Measurements from ENCODE around the gene PADI6. TPM values are rescaled to one million over a fixed set of nuclear protein-coding genes. Genes with fewer than 3 reads are reported as not detected.

Gene PADI6
- total and polyA plus RNA-seq, 8 donors: not detected

DNA sequence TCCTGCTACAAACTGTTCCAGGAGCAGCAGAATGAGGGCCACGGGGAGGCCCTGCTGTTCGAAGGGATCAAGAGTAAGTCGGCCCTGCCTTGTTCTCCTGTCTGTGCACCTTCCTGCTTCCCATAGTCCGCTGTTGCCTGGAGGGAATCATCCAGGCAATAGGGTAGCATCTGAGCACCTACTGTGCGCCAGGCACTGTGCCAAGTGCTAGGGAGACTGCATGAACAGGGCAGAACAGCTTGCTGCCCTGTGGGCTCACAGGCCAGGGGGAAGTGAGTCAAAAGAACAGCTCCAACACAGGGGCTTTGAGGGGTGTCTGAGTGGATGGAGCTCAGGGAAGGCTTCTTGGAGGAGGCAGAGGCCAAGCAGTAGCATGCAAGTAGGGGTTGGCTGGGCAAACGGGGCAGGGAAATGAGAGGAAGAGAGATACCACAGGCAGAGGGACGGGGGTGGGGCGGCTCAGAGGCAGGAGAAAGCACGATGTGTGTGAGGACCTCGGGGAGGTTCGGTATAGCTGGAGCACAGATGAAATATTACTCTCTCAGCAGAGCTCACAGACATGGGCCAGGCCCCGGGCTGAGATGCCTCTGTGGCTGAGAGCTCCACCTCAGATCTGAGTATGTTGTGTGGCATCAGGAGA lies 15.5 kb upstream of the PADI6 start:
- Histone ChIP-seq H3K27ac (no peak overlapping the region), H3K9me3 (no peaks in the 10 kb centered on the region), H3K4me1 (no peaks in the 10 kb centered on the region), H3K27me3 (no peaks in the 10 kb centered on the region), H3K4me3 (no peak overlapping the region), H3K36me3 (no peaks in the 10 kb centered on the region)
- ATAC-seq (no peak), FAIRE-seq (no peak), DNase-seq (no peak)
- TF ChIP-seq, protein P1, sequence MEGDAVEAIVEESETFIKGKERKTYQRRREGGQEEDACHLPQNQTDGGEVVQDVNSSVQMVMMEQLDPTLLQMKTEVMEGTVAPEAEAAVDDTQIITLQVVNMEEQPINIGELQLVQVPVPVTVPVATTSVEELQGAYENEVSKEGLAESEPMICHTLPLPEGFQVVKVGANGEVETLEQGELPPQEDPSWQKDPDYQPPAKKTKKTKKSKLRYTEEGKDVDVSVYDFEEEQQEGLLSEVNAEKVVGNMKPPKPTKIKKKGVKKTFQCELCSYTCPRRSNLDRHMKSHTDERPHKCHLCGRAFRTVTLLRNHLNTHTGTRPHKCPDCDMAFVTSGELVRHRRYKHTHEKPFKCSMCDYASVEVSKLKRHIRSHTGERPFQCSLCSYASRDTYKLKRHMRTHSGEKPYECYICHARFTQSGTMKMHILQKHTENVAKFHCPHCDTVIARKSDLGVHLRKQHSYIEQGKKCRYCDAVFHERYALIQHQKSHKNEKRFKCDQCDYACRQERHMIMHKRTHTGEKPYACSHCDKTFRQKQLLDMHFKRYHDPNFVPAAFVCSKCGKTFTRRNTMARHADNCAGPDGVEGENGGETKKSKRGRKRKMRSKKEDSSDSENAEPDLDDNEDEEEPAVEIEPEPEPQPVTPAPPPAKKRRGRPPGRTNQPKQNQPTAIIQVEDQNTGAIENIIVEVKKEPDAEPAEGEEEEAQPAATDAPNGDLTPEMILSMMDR (IDR thresholded peaks at IDR 0.05): no peak
- intact Hi-C loops (cut with DNase I): no loop called here
- WGBS, 2 donors: 55 to 60% methylated on average over 12 of the region's 12 CpGs

DNA sequence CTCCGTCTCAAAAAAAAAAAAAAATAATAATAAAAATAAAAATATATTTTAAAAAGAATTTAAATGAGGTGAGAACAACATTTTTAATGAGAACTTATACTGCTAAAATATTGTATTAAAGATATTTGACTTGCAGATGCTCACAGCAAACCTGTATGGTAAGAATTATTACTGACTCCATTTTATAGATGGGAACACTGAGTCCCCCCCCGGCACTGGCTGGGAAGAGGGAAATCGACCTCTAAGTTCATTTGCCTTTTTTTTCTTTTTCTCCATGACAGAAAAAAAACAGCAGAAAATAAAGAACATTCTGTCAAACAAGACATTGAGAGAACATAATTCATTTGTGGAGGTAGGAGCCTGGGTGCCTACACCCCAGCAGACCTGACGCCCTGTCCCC lies 13.4 kb upstream of the PADI6 start:
- Histone ChIP-seq H3K27me3 (no peaks in the 10 kb centered on the region), H3K27ac (no peak overlapping the region), H3K4me1 (no peaks in the 10 kb centered on the region), H3K4me3 (no peak overlapping the region), H3K9me3 (no peaks in the 10 kb centered on the region), H3K36me3 (no peaks in the 10 kb centered on the region)
- 62 to 73% methylated on average over 4 of the region's 4 CpGs for WGBS, 2 donors
- DNase-seq (no peak), FAIRE-seq (no peak), ATAC-seq (no peak)
- intact Hi-C loops (cut with DNase I): no loop called here
- TF ChIP-seq, protein P1 (IDR thresholded peaks at IDR 0.05): no peak

DNA sequence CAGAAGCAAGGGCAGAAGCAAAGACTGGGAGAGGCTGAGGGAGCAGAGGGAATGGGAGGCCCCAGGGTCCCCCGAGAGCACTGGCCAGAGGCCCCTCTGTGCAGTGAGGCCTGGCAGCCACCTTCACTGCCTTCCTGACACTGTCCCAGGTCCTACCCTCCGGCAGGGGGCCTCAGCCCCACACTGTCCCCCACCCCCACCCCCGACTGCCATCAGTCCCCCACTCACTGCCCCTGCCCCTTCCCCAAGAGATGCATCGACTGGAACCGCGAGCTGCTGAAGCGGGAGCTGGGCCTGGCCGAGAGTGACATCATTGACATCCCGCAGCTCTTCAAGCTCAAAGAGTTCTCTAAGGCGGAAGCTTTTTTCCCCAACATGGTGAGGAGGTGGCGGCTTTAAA lies 13.0 kb upstream of the PADI6 start:
- FAIRE-seq: no peak
- Histone ChIP-seq H3K4me1 (no peaks in the 10 kb centered on the region), H3K36me3 (no peaks in the 10 kb centered on the region), H3K9me3 (no peaks in the 10 kb centered on the region), H3K4me3 (no peak overlapping the region), H3K27ac (no peak overlapping the region), H3K27me3 (no peaks in the 10 kb centered on the region)
- intact Hi-C loops (cut with DNase I): no loop called here
- TF ChIP-seq, protein P1 (IDR thresholded peaks at IDR 0.05): no peak
- ATAC-seq: no peak
- DNase-seq: no peak
- WGBS, 2 donors: 48 to 53% methylated on average over 11 of the region's 11 CpGs

DNA sequence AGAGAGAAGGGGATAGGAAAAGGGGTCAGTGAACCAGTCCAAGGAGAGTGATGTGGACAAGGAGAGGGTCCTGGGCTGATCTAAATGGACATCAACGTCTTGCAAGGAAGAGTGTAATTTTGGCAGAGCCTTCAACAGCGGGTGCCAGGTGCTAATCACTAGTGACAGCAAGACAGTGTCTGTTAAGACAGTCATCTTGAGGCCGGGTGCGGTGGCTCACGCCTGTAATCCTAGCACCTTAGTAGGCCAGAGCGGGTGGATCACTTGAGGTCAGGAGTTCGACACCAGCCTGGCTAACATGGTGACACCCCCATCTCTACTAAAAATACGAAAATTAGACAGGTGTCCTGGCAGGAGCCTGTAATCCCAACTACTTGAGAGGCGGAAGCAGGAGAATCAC lies 12.2 kb upstream of the PADI6 start:
- WGBS, 2 donors: 79 to 81% methylated on average over 9 of the region's 9 CpGs
- TF ChIP-seq, protein P1 (IDR thresholded peaks at IDR 0.05): no peak
- intact Hi-C loops (cut with DNase I): no loop called here

DNA sequence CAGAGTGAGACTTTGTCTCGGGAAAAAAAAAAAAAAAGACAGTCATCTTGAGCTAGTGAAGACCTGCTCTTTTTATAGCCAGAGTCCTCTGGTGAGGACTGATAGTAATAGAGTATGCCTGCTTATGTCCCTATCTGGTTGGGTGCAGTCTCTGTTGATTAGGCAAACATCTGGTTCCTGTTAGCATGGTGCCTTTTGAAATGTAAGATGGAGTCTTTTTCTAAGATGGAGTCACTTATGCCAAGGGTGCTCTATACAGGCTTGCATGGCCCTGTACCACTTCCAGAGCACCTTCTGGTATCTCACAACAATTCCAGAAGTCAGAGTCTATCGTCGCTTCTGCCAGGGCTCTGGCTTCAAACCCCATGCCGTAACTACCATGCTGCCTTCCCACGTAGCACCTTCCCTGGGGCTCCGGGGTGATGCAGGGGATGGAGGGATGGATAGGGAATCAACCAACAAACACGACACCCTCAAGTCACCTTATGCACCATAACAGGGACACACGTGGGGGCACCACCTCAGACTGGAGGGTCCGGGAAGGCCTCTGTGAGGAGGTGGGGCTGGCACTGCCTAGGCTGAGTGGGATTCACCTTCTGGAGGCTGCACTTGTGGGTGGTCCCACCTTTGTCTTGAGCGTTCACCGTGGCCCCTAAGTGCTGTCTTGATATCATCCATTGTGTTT lies 11.6 kb upstream of the PADI6 start:
- intact Hi-C loops (cut with DNase I): no loop called here
- DNase-seq (no peak), FAIRE-seq (no peak), ATAC-seq (no peak)
- WGBS, 2 donors: 78 to 86% methylated on average over 11 of the region's 11 CpGs
- Histone ChIP-seq H3K9me3 (no peaks in the 10 kb centered on the region), H3K27me3 (no peaks in the 10 kb centered on the region), H3K4me3 (no peak overlapping the region), H3K4me1 (no peaks in the 10 kb centered on the region), H3K27ac (no peak overlapping the region), H3K36me3 (no peaks in the 10 kb centered on the region)
- TF ChIP-seq, protein P1 (IDR thresholded peaks at IDR 0.05): no peak

More for the DNA sequence above, 12.2 kb upstream of the PADI6 start:
- no peaks in the 10 kb centered on the region for H3K27me3 ChIP-seq
- H3K9me3 ChIP-seq: no peaks in the 10 kb centered on the region
- no peak for FAIRE-seq
- H3K27ac ChIP-seq: no peak overlapping the region
- H3K36me3 ChIP-seq: no peaks in the 10 kb centered on the region
- no peaks in the 10 kb centered on the region for H3K4me1 ChIP-seq
- H3K4me3 ChIP-seq: no peak overlapping the region
- no peak for DNase-seq
- ATAC-seq: no peak

Data from pancreas (tissue), 10 donors.